ENCODE results near the gene PLA2G2A. TPM values are rescaled to one million over a fixed set of nuclear protein-coding genes. Genes with fewer than 3 reads are reported as not detected.

PLA2G2A gene
- total and polyA plus RNA-seq, 2 donors (not counting 1 experiment from before 2014, with no cell fraction given) = not detected

GRCh38 chr1:19936061-19936750, 43.2 kb downstream of the PLA2G2A start:
- H3K9me3 Mint-ChIP-seq (ENCODE audit: insufficient read depth) = peaks cover 9% of the 10 kb centered on the region
- Histone ChIP-seq H3K4me2 (replicated peaks; ENCODE audit: low read depth, low read length, poor library complexity, severe bottlenecking) (no peak overlapping the region), H3K79me2 (ENCODE audit: control insufficient read depth, insufficient read depth, low read length) (no peaks in the 10 kb centered on the region), H2AFZ (ENCODE audit: insufficient read depth, low read depth, low read length, poor library complexity, severe bottlenecking) (no peak overlapping the region), H3K27me3 (replicated peaks in 1 of 4; ENCODE audit: control extremely low read depth in 1 of 4, control insufficient read depth in 3 of 4, insufficient read depth in 4 of 4, low read length in 3 of 4) (no peaks in the 10 kb centered on the region), H3K4me1 (ENCODE audit: control insufficient read depth in 2 of 2, insufficient read depth in 2 of 2, low read length in 2 of 2) (peaks cover 0 to 3% of the 10 kb centered on the region in 2 donors), H3K4me3 (ENCODE audit: control extremely low read depth in 1 of 5, extremely low read depth in 1 of 5, insufficient read depth in 1 of 5, low read depth in 2 of 5, low read length in 4 of 5) (no peak overlapping the region), H3K36me3 (replicated peaks in 1 of 2; ENCODE audit: control extremely low read depth in 1 of 2, control insufficient read depth in 1 of 2, extremely low read depth in 1 of 2, insufficient read depth in 2 of 2, low read length in 1 of 2) (no peaks in the 10 kb centered on the region), H4K20me1 (ENCODE audit: control insufficient read depth, insufficient read depth, low read length, poor library complexity, severe bottlenecking) (no peaks in the 10 kb centered on the region), H3K9ac (ENCODE audit: low read length) (no peak overlapping the region), H3K27ac (ENCODE audit: low read length in 2 of 2) (no peak overlapping the region), H3K9me3 (ENCODE audit: control extremely low read depth in 1 of 3, control insufficient read depth in 2 of 3, insufficient read depth in 1 of 3, low read length in 2 of 3) (peaks cover 0 to 31% (median 19%) of the 10 kb centered on the region in 3 donors)
- H3K4me3 Mint-ChIP-seq = no peak overlapping the region
- no peaks in the 10 kb centered on the region for H3K27me3 Mint-ChIP-seq
- H3K27ac Mint-ChIP-seq = no peak overlapping the region
- ChIA-PET POLR2A (no interaction called here), CTCF (interaction anchor here (1.0 kb wide), 1 partner anchor 19 kb away, joined by 3 read pairs; no protein-coding TSS in a partner anchor)
- H3K4me1 Mint-ChIP-seq = peaks cover 3% of the 10 kb centered on the region
- intact Hi-C loops (cut with micrococcal nuclease) = no loop called here
- DNase-seq (no peak), ATAC-seq (ENCODE audit: low read depth) (no peak)
- WGBS (ENCODE audit: insufficient coverage) = no CpG with 5 or more reads among the region's 3 CpGs
- no peak for TF ChIP-seq EZH2 (IDR thresholded peaks at IDR 0.05; ENCODE audit: borderline replicate concordance, insufficient read depth, low read depth, low read length, poor library complexity, severe bottlenecking)
- no peak for TF ChIP-seq CTCF (IDR thresholded peaks at IDR 0.05)

GRCh38 chr1:19934336-19934735, 45.1 kb downstream of the PLA2G2A start:
- peaks cover 12% of the 10 kb centered on the region for H3K9me3 Mint-ChIP-seq (ENCODE audit: insufficient read depth)
- H3K27me3 Mint-ChIP-seq = no peaks in the 10 kb centered on the region
- H3K4me1 ChIP-seq (ENCODE audit: control insufficient read depth in 2 of 2, insufficient read depth in 2 of 2, low read length in 2 of 2) = peaks cover 0 to 3% of the 10 kb centered on the region in 2 donors
- ChIA-PET CTCF (no interaction called here), POLR2A (no interaction called here)
- intact Hi-C loops (cut with micrococcal nuclease) = no loop called here
- no peak overlapping the region for H3K27ac Mint-ChIP-seq
- no peak overlapping the region for H3K4me2 ChIP-seq (replicated peaks; ENCODE audit: low read depth, low read length, poor library complexity, severe bottlenecking)
- 85% methylated on average over 5 of the region's 7 CpGs for WGBS (ENCODE audit: insufficient coverage)
- no peak overlapping the region for H3K4me3 Mint-ChIP-seq
- no peak for TF ChIP-seq CTCF (IDR thresholded peaks at IDR 0.05)
- no peak for TF ChIP-seq EZH2 (IDR thresholded peaks at IDR 0.05; ENCODE audit: borderline replicate concordance, insufficient read depth, low read depth, low read length, poor library complexity, severe bottlenecking)
- no peak overlapping the region for H3K4me3 ChIP-seq (ENCODE audit: control extremely low read depth in 1 of 5, extremely low read depth in 1 of 5, insufficient read depth in 1 of 5, low read depth in 2 of 5, low read length in 4 of 5)
- no peak overlapping the region for H3K9ac ChIP-seq (ENCODE audit: low read length)
- H3K4me1 Mint-ChIP-seq = peaks cover 3% of the 10 kb centered on the region
- no peaks in the 10 kb centered on the region for H4K20me1 ChIP-seq (ENCODE audit: control insufficient read depth, insufficient read depth, low read length, poor library complexity, severe bottlenecking)
- no peak overlapping the region for H2AFZ ChIP-seq (ENCODE audit: insufficient read depth, low read depth, low read length, poor library complexity, severe bottlenecking)
- H3K79me2 ChIP-seq (ENCODE audit: control insufficient read depth, insufficient read depth, low read length) = no peaks in the 10 kb centered on the region
- H3K27me3 ChIP-seq (replicated peaks in 1 of 4; ENCODE audit: control extremely low read depth in 1 of 4, control insufficient read depth in 3 of 4, insufficient read depth in 4 of 4, low read length in 3 of 4) = no peaks in the 10 kb centered on the region
- DNase-seq (no peak), ATAC-seq (ENCODE audit: low read depth) (no peak)
- H3K27ac ChIP-seq (ENCODE audit: low read length in 2 of 2) = no peak overlapping the region
- no peaks in the 10 kb centered on the region for H3K36me3 ChIP-seq (replicated peaks in 1 of 2; ENCODE audit: control extremely low read depth in 1 of 2, control insufficient read depth in 1 of 2, extremely low read depth in 1 of 2, insufficient read depth in 2 of 2, low read length in 1 of 2)
- H3K9me3 ChIP-seq (ENCODE audit: control extremely low read depth in 1 of 3, control insufficient read depth in 2 of 3, insufficient read depth in 1 of 3, low read length in 2 of 3) = peaks cover 0 to 33% (median 27%) of the 10 kb centered on the region in 3 donors

All from B cell (primary cell).